NCI-H774 (cell line): ENCODE data around the gene TMEM245.

Experiments
- DNase-seq: peaks from one replicate; lab custom pipeline; 2025; lab: John Stamatoyannopoulos, UW

Gene TMEM245

GRCh38 chr9:109101202-109101595, 18.5 kb downstream of the TMEM245 start:
- DNase-seq, result no peak

GRCh38 chr9:109100543-109101201, 19.1 kb downstream of the TMEM245 start:
- DNase-seq, result no peak

- no peak for DNase-seq
These were observed 20.8 kb downstream of the TMEM245 start for GRCh38 chr9:109098960-109099308.

GRCh38 chr9:109098171-109098959, 21.4 kb downstream of the TMEM245 start:
- no peak for DNase-seq

- DNase-seq, result no peak
These were observed 22.6 kb downstream of the TMEM245 start for GRCh38 chr9:109097146-109097545.

- DNase-seq, result no peak
These were observed 24.4 kb downstream of the TMEM245 start for GRCh38 chr9:109095321-109095720.

GRCh38 chr9:109094268-109094667, 25.5 kb downstream of the TMEM245 start:
- no peak for DNase-seq

- DNase-seq, result no peak
These were observed 27.2 kb downstream of the TMEM245 start for GRCh38 chr9:109092587-109092986.

GRCh38 chr9:109092051-109092580, 27.6 kb downstream of the TMEM245 start:
- no peak for DNase-seq

GRCh38 chr9:109088221-109088620, 31.5 kb downstream of the TMEM245 start:
- no peak for DNase-seq

- no peak for DNase-seq
These were observed 32.0 kb downstream of the TMEM245 start for GRCh38 chr9:109087795-109088194.

- DNase-seq, result no peak
These were observed 33.5 kb downstream of the TMEM245 start for GRCh38 chr9:109086221-109086620.

- no peak for DNase-seq
These were observed 34.2 kb downstream of the TMEM245 start for GRCh38 chr9:109085510-109085909.

GRCh38 chr9:109083813-109084405, 35.8 kb downstream of the TMEM245 start:
- no peak for DNase-seq

GRCh38 chr9:109083141-109083540, 36.6 kb downstream of the TMEM245 start:
- no peak for DNase-seq

GRCh38 chr9:109082091-109082620, 37.6 kb downstream of the TMEM245 start:
- no peak for DNase-seq

GRCh38 chr9:109074236-109074889, 45.4 kb downstream of the TMEM245 start:
- no peak for DNase-seq

- no peak for DNase-seq
These were observed 46.8 kb downstream of the TMEM245 start for GRCh38 chr9:109072821-109073435.

- no peak for DNase-seq
These were observed 47.5 kb downstream of the TMEM245 start for GRCh38 chr9:109072133-109072692.

- DNase-seq, result no peak
These were observed 51.0 kb downstream of the TMEM245 start for GRCh38 chr9:109068764-109069163.

- DNase-seq, result no peak
These were observed 54.6 kb downstream of the TMEM245 start for GRCh38 chr9:109064963-109065702.
